Neural crest cell (in vitro differentiated cells): Measurements from ENCODE around the gene RPS27. TPM values are rescaled to one million over a fixed set of nuclear protein-coding genes. Genes with fewer than 3 reads are reported as not detected.
A peak's percentile ranks its signal among the peaks of the same experiment; 100 is the strongest.

ENCODE experiments used
- DNase-seq: peaks from one replicate; pipeline ENCODE4 v3.0.0; 2021; ENCODE audit warnings: low read depth, mixed read lengths, low spot score
- H3K27ac Mint-ChIP-seq: one replicate; pipeline ENCODE4 v1.8.0; 2021; ENCODE audit warnings: mild to moderate bottlenecking, mixed read lengths; ENCODE audit not compliant: unreplicated experiment
- H3K27me3 Mint-ChIP-seq: 2 replicates; pipeline ENCODE4 v1.8.0; 2021; ENCODE audit warnings: low read depth, mild to moderate bottlenecking, mixed read lengths
- H3K36me3 Mint-ChIP-seq: 2 replicates; pipeline ENCODE4 v1.8.0; 2021; ENCODE audit warnings: low read depth, mild to moderate bottlenecking, mixed read lengths
- H3K4me1 Mint-ChIP-seq: 2 replicates; pipeline ENCODE4 v1.8.0; 2021; ENCODE audit warnings: mixed read lengths
- H3K4me3 Mint-ChIP-seq: one replicate; pipeline ENCODE4 v1.8.0; 2021; ENCODE audit warnings: mild to moderate bottlenecking, mixed read lengths
- H3K9me3 Mint-ChIP-seq: 2 replicates; pipeline ENCODE4 v1.8.0; 2021; ENCODE audit warnings: mixed read lengths
- total RNA-seq: library from RNA; stranded (reverse); gene quantifications from 2 replicates; pipeline ENCODE4 v1.2.1, GENCODE V29; 2021
- TF ChIP-seq, protein P1 (sequence below): fragments of 200-600 bp; sonication (generic); conservative IDR thresholded peaks from 2 replicates; pipeline ENCODE4 v1.5.0; 2021; ENCODE audit warnings: antibody characterized with exemption, mild to moderate bottlenecking

RPS27 gene
- total RNA-seq, 1 donor from 2014 or later = 1,806 TPM

- TF ChIP-seq, protein P1, sequence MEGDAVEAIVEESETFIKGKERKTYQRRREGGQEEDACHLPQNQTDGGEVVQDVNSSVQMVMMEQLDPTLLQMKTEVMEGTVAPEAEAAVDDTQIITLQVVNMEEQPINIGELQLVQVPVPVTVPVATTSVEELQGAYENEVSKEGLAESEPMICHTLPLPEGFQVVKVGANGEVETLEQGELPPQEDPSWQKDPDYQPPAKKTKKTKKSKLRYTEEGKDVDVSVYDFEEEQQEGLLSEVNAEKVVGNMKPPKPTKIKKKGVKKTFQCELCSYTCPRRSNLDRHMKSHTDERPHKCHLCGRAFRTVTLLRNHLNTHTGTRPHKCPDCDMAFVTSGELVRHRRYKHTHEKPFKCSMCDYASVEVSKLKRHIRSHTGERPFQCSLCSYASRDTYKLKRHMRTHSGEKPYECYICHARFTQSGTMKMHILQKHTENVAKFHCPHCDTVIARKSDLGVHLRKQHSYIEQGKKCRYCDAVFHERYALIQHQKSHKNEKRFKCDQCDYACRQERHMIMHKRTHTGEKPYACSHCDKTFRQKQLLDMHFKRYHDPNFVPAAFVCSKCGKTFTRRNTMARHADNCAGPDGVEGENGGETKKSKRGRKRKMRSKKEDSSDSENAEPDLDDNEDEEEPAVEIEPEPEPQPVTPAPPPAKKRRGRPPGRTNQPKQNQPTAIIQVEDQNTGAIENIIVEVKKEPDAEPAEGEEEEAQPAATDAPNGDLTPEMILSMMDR = no peak
- H3K4me3 Mint-ChIP-seq = peak overlapping the region; percentile 88
- H3K36me3 Mint-ChIP-seq = peaks cover 2% of the 10 kb centered on the region
- no peaks in the 10 kb centered on the region for H3K9me3 Mint-ChIP-seq
- H3K4me1 Mint-ChIP-seq = peaks cover 74% of the 10 kb centered on the region
- peak overlapping the region; percentile 98 for H3K27ac Mint-ChIP-seq
- H3K27me3 Mint-ChIP-seq = peaks cover 2% of the 10 kb centered on the region
- DNase-seq = no peak
These were observed 28.2 kb upstream of the RPS27 start for GRCh38 chr1:153962088-153963029.

GRCh38 chr1:153963030-153963849, 27.3 kb upstream of the RPS27 start, which contains the start of gene SLC39A1:
Gene SLC39A1 (minus strand): TSS chr1:153963537. CDS start chr1:153962715, 822 bp downstream.
- Mint-ChIP-seq H3K4me1 (peaks cover 76% of the 10 kb centered on the region), H3K27me3 (no peaks in the 10 kb centered on the region), H3K36me3 (peaks cover 2% of the 10 kb centered on the region), H3K9me3 (no peaks in the 10 kb centered on the region), H3K4me3 (peak within 1 kb of the TSS; percentile 88), H3K27ac (peak within 1 kb of the TSS; percentile 98)
- peak; percentile 99 for DNase-seq
- TF ChIP-seq, protein P1 = no peak

- Mint-ChIP-seq H3K27me3 (no peaks in the 10 kb centered on the region), H3K4me1 (peaks cover 76% of the 10 kb centered on the region), H3K4me3 (peak overlapping the region; percentile 88), H3K27ac (peak overlapping the region; percentile 98), H3K9me3 (no peaks in the 10 kb centered on the region), H3K36me3 (peaks cover 2% of the 10 kb centered on the region)
- DNase-seq = peak; percentile 22
- TF ChIP-seq, protein P1 = no peak
These were observed 26.7 kb upstream of the RPS27 start for GRCh38 chr1:153963850-153964331.

- Mint-ChIP-seq H3K4me1 (peaks cover 56% of the 10 kb centered on the region), H3K27me3 (no peaks in the 10 kb centered on the region), H3K27ac (peak within 1 kb of the TSS; percentile 98), H3K9me3 (no peaks in the 10 kb centered on the region), H3K4me3 (peak within 1 kb of the TSS; percentile 96), H3K36me3 (peaks cover 2% of the 10 kb centered on the region)
- TF ChIP-seq, protein P1 = peak; percentile 48
- peak; percentile 81 for DNase-seq
These were observed 23.2 kb upstream of the RPS27 start, which contains the start of gene CREB3L4 for GRCh38 chr1:153967107-153967999. Gene CREB3L4 (plus strand): TSS chr1:153967902. CDS start chr1:153968526, 624 bp downstream.
